Cardiac muscle cell (in vitro differentiated cells and primary cell): ENCODE results near the gene SMO. TPM values are rescaled to one million over a fixed set of nuclear protein-coding genes. Genes with fewer than 3 reads are reported as not detected.

Experiments
- DNase-seq, 2 donors: peaks; one replicate each; pipeline versions ENCODE4 v3.0.0 to v3.0.0-alpha.2; 2010 to 2017; ENCODE audit warnings: low read depth in 1 of 2, low spot score in 1 of 2
- H3K27ac ChIP-seq: fragments of 200-600 bp; sonication (generic); 2 replicates; pipeline ENCODE4 v1.5.1; 2016
- H3K27me3 ChIP-seq: fragments of 200-600 bp; sonication (generic); 2 replicates; pipeline ENCODE4 v1.6.0; 2016; ENCODE audit warnings: control low read depth
- H3K36me3 ChIP-seq: fragments of 200-600 bp; sonication (generic); 2 replicates; pipeline ENCODE4 v1.5.1; 2016; ENCODE audit warnings: control low read depth
- H3K4me1 ChIP-seq: fragments of 200-600 bp; sonication (generic); 2 replicates; pipeline ENCODE4 v1.8.1; 2017; ENCODE audit warnings: low read depth, mild to moderate bottlenecking, mixed run types
- H3K4me3 ChIP-seq: fragments of 200-600 bp; sonication (generic); 2 replicates; pipeline ENCODE4 v1.5.1; 2016; ENCODE audit warnings: mild to moderate bottlenecking
- H3K9me3 ChIP-seq: fragments of 200-600 bp; sonication (generic); 2 replicates; pipeline ENCODE4 v1.5.1; 2017; ENCODE audit warnings: low read depth, mild to moderate bottlenecking, control low read depth
- CTCF ChIP-seq: IDR thresholded peaks from 2 replicates; pipeline ENCODE4 v1.5.1; 2012; ENCODE audit warnings: low read depth, mild to moderate bottlenecking, low read length
- polyA plus RNA-seq: library from polyadenylated mRNA; unstranded; fragments of >200 nt; fragmentation: Nextera tagmentation; extraction: Ambion mirVana; gene quantifications from 2 replicates; pipeline ENCODE4 v1.2.1, GENCODE V29; 2016
- total RNA-seq: library from RNA; depleted of rRNA; stranded (reverse); fragments of >200 nt; gene quantifications from 2 replicates; pipeline ENCODE4 v1.2.3, GENCODE V29; 2016

Gene SMO
- total and polyA plus RNA-seq, 2 experiments from 2014 or later, result 35.0 to 82.9 TPM

- TF ChIP-seq CTCF, result no peak
- H3K36me3 ChIP-seq, result peaks cover 3% of the 10 kb centered on the region
- H3K27ac ChIP-seq, result peak overlapping the region; percentile 95
- H3K9me3 ChIP-seq, result no peaks in the 10 kb centered on the region
- H3K4me1 ChIP-seq, result peaks cover 33% of the 10 kb centered on the region
- no peaks in the 10 kb centered on the region for H3K27me3 ChIP-seq
- peak overlapping the region; percentile 67 for H3K4me3 ChIP-seq
- DNase-seq, result no peak
These were observed 607 bp upstream of the SMO start for GRCh38 chr7:129187681-129188371.

DNA sequence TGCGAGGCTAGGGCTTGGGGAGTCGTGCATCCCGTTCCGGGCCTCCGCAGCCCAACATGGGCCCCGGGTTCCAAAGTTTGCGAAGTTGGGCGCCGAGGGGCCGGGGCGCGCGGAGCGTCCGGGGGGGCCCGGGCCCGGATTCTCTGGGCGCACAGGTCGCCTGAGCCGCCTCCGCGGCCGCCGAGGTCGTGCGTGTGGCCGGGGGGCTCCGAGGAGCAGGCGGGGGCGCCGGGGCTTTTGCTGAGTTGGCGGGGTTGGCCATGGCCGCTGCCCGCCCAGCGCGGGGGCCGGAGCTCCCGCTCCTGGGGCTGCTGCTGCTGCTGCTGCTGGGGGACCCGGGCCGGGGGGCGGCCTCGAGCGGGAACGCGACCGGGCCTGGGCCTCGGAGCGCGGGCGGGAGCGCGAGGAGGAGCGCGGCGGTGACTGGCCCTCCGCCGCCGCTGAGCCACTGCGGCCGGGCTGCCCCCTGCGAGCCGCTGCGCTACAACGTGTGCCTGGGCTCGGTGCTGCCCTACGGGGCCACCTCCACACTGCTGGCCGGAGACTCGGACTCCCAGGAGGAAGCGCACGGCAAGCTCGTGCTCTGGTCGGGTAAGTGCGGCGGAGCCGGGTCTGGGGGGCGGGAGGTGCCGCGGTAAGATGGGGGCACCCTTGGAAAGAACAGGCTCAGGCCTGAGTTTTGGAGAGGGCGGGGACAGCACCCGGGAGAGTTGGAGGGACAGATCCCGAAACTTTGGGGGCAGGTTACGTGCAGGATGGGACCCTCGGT lies 643 bp downstream of the SMO start:
- DNase-seq, result peak; percentile 38 to 58
- H3K9me3 ChIP-seq, result no peaks in the 10 kb centered on the region
- peak overlapping the region; percentile 67 for H3K4me3 ChIP-seq
- no peak for TF ChIP-seq CTCF
- no peaks in the 10 kb centered on the region for H3K27me3 ChIP-seq
- peaks cover 33% of the 10 kb centered on the region for H3K4me1 ChIP-seq
- H3K27ac ChIP-seq, result peak overlapping the region; percentile 95
- peaks cover 3% of the 10 kb centered on the region for H3K36me3 ChIP-seq

- no peak for TF ChIP-seq CTCF
- no peaks in the 10 kb centered on the region for H3K9me3 ChIP-seq
- no peaks in the 10 kb centered on the region for H3K27me3 ChIP-seq
- DNase-seq, result peak in 1 of 2 donors; percentile 22
- peaks cover 3% of the 10 kb centered on the region for H3K36me3 ChIP-seq
- H3K27ac ChIP-seq, result peak overlapping the region; percentile 95
- H3K4me3 ChIP-seq, result peak overlapping the region; percentile 67
- H3K4me1 ChIP-seq, result peaks cover 33% of the 10 kb centered on the region
These were observed 1.4 kb downstream of the SMO start for GRCh38 chr7:129189661-129190310.

GRCh38 chr7:129191272-129191671 lies 2.8 kb downstream of the SMO start:
- Histone ChIP-seq H3K9me3 (no peaks in the 10 kb centered on the region), H3K27me3 (no peaks in the 10 kb centered on the region), H3K36me3 (peaks cover 3% of the 10 kb centered on the region), H3K27ac (no peak overlapping the region), H3K4me1 (peaks cover 24% of the 10 kb centered on the region), H3K4me3 (no peak overlapping the region)
- TF ChIP-seq CTCF, result no peak
- DNase-seq, result no peak

GRCh38 chr7:129193892-129194291 lies 5.5 kb downstream of the SMO start:
- peaks cover 5% of the 10 kb centered on the region for H3K36me3 ChIP-seq
- H3K9me3 ChIP-seq, result no peaks in the 10 kb centered on the region
- DNase-seq, result no peak
- no peak overlapping the region for H3K27ac ChIP-seq
- no peaks in the 10 kb centered on the region for H3K27me3 ChIP-seq
- no peak overlapping the region for H3K4me3 ChIP-seq
- no peak for TF ChIP-seq CTCF
- H3K4me1 ChIP-seq, result peaks cover 13% of the 10 kb centered on the region
